ENCODE measurements around the gene TTC24.

The TTC24 gene

GRCh38 chr1:156559086-156559796, 20.3 kb upstream of the TTC24 start:
- no peaks in the 10 kb centered on the region for H3K36me3 ChIP-seq (ENCODE audit: low read length)
- H3K4me3 ChIP-seq (ENCODE audit: insufficient read depth, low read length, poor library complexity, severe bottlenecking) = no peak overlapping the region
- no peaks in the 10 kb centered on the region for H3F3A ChIP-seq (ENCODE audit: insufficient read depth)
- H3K9me2 ChIP-seq (replicated peaks; ENCODE audit: insufficient read depth, low read length) = no peaks in the 10 kb centered on the region
- no peaks in the 10 kb centered on the region for H3K79me2 ChIP-seq (ENCODE audit: insufficient read depth, low read length)
- H3K9me3 ChIP-seq (ENCODE audit: insufficient read depth, low read length) = no peaks in the 10 kb centered on the region
- no peak overlapping the region for H3K9ac ChIP-seq (ENCODE audit: low read length)
- no peak overlapping the region for H3K4me2 ChIP-seq (ENCODE audit: low read depth, low read length, poor library complexity, severe bottlenecking)
- TF ChIP-seq, protein P1, sequence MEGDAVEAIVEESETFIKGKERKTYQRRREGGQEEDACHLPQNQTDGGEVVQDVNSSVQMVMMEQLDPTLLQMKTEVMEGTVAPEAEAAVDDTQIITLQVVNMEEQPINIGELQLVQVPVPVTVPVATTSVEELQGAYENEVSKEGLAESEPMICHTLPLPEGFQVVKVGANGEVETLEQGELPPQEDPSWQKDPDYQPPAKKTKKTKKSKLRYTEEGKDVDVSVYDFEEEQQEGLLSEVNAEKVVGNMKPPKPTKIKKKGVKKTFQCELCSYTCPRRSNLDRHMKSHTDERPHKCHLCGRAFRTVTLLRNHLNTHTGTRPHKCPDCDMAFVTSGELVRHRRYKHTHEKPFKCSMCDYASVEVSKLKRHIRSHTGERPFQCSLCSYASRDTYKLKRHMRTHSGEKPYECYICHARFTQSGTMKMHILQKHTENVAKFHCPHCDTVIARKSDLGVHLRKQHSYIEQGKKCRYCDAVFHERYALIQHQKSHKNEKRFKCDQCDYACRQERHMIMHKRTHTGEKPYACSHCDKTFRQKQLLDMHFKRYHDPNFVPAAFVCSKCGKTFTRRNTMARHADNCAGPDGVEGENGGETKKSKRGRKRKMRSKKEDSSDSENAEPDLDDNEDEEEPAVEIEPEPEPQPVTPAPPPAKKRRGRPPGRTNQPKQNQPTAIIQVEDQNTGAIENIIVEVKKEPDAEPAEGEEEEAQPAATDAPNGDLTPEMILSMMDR (IDR thresholded peaks at IDR 0.05; ENCODE audit: insufficient read depth, low read length, poor library complexity, severe bottlenecking) = no peak
- no peak for TF ChIP-seq EZH2phosphoT487 (conservative IDR thresholded peaks at IDR 0.05; ENCODE audit: low read length)
- H2AFZ ChIP-seq (ENCODE audit: low read depth, low read length, severe bottlenecking) = no peak overlapping the region
- H4K20me1 ChIP-seq (ENCODE audit: low read depth, low read length) = no peaks in the 10 kb centered on the region
- H3K27me3 ChIP-seq (ENCODE audit: low read length) = no peaks in the 10 kb centered on the region
- H3K27ac ChIP-seq (ENCODE audit: low read depth, low read length) = no peak overlapping the region

GRCh38 chr1:156559797-156560385, 19.6 kb upstream of the TTC24 start:
- no peaks in the 10 kb centered on the region for H3K9me2 ChIP-seq (replicated peaks; ENCODE audit: insufficient read depth, low read length)
- TF ChIP-seq EZH2phosphoT487 (conservative IDR thresholded peaks at IDR 0.05; ENCODE audit: low read length) = no peak
- TF ChIP-seq, protein P1 (IDR thresholded peaks at IDR 0.05; ENCODE audit: insufficient read depth, low read length, poor library complexity, severe bottlenecking) = no peak
- H4K20me1 ChIP-seq (ENCODE audit: low read depth, low read length) = no peaks in the 10 kb centered on the region
- H3K36me3 ChIP-seq (ENCODE audit: low read length) = no peaks in the 10 kb centered on the region
- H3K79me2 ChIP-seq (ENCODE audit: insufficient read depth, low read length) = no peaks in the 10 kb centered on the region
- no peak overlapping the region for H3K4me3 ChIP-seq (ENCODE audit: insufficient read depth, low read length, poor library complexity, severe bottlenecking)
- H3K27ac ChIP-seq (ENCODE audit: low read depth, low read length) = no peak overlapping the region
- H3K9ac ChIP-seq (ENCODE audit: low read length) = no peak overlapping the region
- H3F3A ChIP-seq (ENCODE audit: insufficient read depth) = no peaks in the 10 kb centered on the region
- H3K9me3 ChIP-seq (ENCODE audit: insufficient read depth, low read length) = no peaks in the 10 kb centered on the region
- H3K4me2 ChIP-seq (ENCODE audit: low read depth, low read length, poor library complexity, severe bottlenecking) = no peak overlapping the region
- no peaks in the 10 kb centered on the region for H3K27me3 ChIP-seq (ENCODE audit: low read length)
- no peak overlapping the region for H2AFZ ChIP-seq (ENCODE audit: low read depth, low read length, severe bottlenecking)

GRCh38 chr1:156560585-156561163, 18.8 kb upstream of the TTC24 start:
- Histone ChIP-seq H3K9ac (ENCODE audit: low read length) (no peak overlapping the region), H3K4me2 (ENCODE audit: low read depth, low read length, poor library complexity, severe bottlenecking) (no peak overlapping the region), H2AFZ (ENCODE audit: low read depth, low read length, severe bottlenecking) (no peak overlapping the region), H3K36me3 (ENCODE audit: low read length) (no peaks in the 10 kb centered on the region), H3F3A (ENCODE audit: insufficient read depth) (no peaks in the 10 kb centered on the region), H3K4me3 (ENCODE audit: insufficient read depth, low read length, poor library complexity, severe bottlenecking) (no peak overlapping the region), H3K9me2 (replicated peaks; ENCODE audit: insufficient read depth, low read length) (no peaks in the 10 kb centered on the region), H3K79me2 (ENCODE audit: insufficient read depth, low read length) (no peaks in the 10 kb centered on the region), H3K27ac (ENCODE audit: low read depth, low read length) (no peak overlapping the region), H4K20me1 (ENCODE audit: low read depth, low read length) (no peaks in the 10 kb centered on the region), H3K27me3 (ENCODE audit: low read length) (no peaks in the 10 kb centered on the region), H3K9me3 (ENCODE audit: insufficient read depth, low read length) (no peaks in the 10 kb centered on the region)
- no peak for TF ChIP-seq EZH2phosphoT487 (conservative IDR thresholded peaks at IDR 0.05; ENCODE audit: low read length)
- TF ChIP-seq, protein P1 (IDR thresholded peaks at IDR 0.05; ENCODE audit: insufficient read depth, low read length, poor library complexity, severe bottlenecking) = no peak

Data from SU-DHL-6 (cell line).